Activated CD4-positive, alpha-beta T cell treated with anti-CD3 and anti-CD28 coated beads, Interleukin-2, amount 50 U/mL, for 48 hours (primary cell): ENCODE results near the gene FBP1.
"Not testable (repeated sequence)": the region's sequence is repeated elsewhere in the genome, so short reads cannot be mapped to it uniquely, and the experiment has no call there.

ENCODE experiments used
- DNase-seq, 2 experiments: peaks; one replicate each; pipeline ENCODE4 v3.0.0-alpha.2; 2020

Gene FBP1

DNA sequence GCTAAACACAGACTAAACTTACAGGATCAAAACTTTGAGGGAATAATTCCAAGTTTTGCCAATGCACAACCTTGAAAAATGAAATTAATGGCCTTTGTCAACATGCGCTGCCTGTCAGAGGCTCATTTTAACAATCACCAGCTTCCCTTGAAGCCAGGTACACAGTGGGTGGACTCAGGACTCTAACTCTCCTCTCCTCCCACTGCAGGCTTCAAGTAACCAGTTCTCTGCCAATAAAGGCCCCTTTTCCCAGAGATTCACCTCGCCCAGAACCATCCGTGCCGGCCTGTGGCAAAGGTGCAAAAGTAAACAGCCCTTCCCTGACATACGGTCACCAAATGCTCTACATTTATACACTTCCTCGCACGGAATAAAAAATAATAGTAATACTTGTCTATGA lies 27.2 kb downstream of the FBP1 start:
- DNase-seq = no peak

DNA sequence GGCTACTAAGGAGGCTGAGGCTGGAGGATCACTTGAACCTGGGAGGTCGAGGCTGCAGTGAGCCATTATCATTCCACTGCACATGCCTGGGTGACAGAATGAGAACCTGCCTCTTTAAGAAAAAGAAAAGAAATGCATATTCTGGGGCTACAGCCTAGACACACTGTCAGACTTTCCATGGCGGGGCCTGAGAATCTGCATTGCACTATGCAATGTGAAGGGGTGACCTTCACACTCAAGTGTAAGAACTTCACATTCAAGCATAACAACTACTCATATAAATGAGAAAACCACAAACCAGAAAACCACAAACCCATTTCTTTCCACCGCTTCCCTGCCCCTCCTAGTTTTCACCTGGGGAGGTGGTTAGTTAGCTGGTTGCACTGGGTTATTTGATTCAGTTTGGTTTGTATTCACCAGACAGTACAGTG lies 27.7 kb downstream of the FBP1 start:
- DNase-seq = peak; percentile 68 to 73

DNA sequence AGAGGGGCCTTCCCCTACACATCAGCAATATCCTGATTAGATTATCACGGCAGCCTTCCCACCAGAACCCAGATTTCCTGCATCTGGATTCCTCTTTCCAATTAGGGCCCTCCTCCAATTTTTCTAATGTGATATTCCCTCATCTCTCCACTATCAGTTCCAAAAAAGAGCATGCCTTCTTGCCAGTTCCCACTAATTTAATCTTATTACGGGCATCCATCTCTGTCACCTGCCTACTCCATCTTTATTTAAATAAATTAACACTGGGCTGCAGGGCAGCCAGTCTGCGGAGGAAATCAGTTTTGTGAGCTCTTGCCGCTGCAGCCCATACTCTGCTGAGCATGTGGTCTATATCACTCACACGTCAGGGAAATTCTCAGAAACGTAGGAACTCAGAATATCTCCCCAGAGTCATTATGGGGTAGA lies 29.1 kb downstream of the FBP1 start:
- no peak for DNase-seq

DNA sequence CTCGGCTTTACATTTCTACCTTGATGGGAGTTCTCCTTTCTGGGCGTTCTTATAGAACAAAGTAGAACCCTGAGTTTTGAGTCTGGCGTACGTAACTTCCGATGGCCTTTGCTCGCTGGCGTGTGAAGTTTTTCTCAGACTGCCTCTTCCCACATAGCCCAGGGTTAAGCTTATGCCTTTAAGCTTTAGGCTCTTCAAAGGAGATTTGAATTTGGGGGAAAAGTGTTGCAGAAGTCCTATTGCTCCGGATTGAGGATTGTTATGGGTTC lies 32.0 kb downstream of the FBP1 start:
- no peak for DNase-seq

DNA sequence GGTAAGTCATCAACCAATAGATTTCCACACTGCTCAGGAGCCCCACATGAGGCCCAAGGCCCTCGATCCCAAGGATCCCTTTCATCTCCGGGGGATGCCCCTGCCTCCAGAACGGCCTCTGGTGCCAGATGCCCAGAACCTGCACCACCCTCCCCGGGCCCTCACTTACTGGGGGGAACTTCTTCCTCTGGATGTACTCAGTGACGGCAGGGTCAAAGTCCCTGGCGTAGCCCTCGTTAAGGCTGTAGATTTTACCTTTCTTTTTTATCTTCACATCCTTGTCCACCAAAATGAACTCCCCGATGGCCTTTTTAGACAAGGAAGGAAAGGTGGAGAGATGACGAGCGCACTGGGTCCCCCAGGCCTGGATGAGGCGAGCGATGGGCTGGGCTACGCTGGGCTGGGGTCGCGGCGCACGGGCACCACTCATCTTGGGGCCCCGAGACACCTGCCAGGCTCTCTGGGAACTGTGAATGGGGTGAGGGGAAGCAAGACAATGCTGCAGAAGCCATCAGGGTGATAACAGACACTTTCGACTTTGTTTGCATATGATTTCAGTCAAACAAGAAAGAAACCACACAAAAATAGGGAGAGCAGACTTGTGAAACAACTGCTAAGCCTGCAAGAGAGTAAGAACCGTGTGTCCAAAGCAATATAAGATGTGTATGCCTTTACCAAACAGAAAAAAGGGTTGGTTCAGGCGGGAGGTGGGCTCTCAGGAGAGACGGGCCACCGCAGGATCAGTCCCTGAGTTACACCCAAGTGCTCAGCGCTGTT lies 32.5 kb downstream of the FBP1 start:
- no peak for DNase-seq

GRCh38 chr9:94603259-94604160 lies 35.8 kb downstream of the FBP1 start:
- peak; percentile 83 to 88 for DNase-seq

- no peak for DNase-seq
Measured at GRCh38 chr9:94602666-94603065, 36.7 kb downstream of the FBP1 start.

GRCh38 chr9:94600715-94601114 lies 38.6 kb downstream of the FBP1 start:
- no peak for DNase-seq

DNA sequence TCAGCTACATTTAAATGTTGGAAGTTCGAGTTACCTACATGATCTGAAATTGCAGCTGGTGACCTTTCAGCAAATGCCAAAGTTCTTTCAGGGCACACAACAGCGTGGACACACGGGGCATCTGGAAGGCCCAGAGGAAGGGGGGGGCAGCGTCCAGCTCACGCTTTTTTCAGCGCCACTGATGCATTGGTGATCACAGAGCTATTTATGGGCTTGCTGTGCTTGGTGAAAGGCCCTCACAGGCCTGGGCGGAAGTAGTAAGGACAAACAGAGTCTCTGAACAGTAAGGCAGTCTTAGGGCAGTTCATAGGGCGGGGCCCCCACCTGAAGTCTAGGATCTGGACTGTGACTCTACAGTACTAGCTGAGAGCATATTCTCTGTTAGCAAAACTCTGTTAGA lies 39.1 kb downstream of the FBP1 start:
- no peak for DNase-seq

DNA sequence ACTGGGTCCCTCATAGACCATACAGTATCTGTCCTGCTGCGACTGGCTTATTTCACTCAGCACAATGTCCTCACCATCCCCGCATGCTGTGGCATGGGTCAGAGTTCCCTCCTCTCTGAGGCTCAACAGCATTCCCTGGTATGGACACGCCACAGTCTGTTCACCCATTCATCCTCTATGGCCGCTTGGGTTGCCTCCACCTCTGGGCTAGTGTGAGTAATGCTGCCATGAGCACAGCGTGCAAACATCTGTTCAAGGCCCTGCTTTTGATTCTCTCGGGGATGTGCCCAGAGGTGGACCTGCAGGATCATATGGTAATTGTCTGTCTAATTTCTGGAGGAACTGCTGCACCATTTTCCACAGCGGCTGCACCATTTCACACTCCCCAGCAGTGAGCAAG lies 40.2 kb downstream of the FBP1 start:
- no peak for DNase-seq

- DNase-seq = no peak
Measured at GRCh38 chr9:94593459-94594345, 45.6 kb downstream of the FBP1 start, which contains the start of gene FBP2. Gene FBP2 (minus strand): TSS chr9:94593824. CDS start chr9:94593726, 98 bp downstream.

DNA sequence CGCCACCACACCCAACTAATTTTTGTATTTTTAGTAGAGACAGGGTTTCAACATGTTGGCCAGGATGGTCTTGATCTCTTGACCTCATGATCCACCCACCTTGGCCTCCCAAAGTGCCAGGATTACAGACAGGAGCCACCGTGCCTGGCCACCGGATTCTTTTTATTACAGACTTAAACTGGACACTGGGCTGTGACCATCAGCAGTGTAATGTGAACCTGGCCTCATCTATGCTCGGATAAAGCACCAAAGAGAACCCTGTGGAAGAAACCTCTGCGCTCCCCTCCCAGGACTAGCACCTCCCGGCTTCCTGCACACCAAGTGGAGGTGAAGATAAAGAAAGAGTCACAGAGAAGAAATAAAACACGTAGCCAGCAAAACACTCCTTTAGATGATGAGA lies 46.6 kb downstream of the FBP1 start:
- DNase-seq = not testable (repeated sequence)

DNA sequence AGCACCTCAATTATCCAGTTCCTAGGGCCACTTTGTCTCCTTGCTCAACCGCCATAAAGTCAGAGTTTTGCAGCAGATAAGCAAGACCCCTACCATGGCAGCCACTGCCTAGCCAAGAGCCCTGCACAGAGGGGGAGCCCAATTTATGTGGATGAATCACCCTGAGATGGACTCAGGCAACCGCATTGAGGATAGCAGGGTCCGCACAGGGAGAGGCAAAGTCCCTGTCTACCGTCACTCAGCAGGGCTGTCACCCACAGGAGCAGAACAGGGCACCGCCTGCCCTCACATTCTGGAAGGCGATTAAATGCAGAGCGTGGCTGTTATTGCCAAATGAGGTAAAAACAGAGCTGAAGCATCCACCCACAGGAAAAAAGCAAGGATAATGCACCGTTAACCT lies 47.4 kb downstream of the FBP1 start:
- DNase-seq = no peak

DNA sequence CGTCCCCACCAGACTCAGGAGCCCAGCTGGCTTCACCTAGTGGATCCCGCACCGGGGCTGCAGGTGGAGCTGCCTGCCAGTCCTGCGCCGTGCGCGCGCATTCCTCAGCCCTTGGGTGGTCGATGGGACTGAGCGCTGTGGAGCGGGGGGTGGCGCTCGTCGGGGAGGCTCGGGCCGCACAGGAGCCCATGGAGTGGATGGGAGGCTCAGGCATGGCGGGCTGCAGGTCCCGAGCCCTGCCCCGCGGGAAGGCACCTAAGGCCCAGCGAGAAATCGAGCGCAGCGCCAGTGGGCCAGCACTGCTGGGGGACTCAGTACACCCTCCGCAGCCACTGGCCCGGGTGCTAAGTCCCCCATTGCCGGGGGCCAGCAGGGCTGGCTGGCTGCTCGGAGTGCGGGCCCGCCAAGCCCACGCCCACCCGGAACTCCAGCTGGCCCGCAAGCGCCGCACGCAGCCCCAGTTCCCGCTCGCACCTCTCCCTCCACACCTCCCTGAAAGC lies 48.2 kb downstream of the FBP1 start:
- not testable (repeated sequence) for DNase-seq

GRCh38 chr9:94588681-94589080 lies 50.6 kb downstream of the FBP1 start:
- no peak for DNase-seq

GRCh38 chr9:94586814-94587213 lies 52.5 kb downstream of the FBP1 start:
- DNase-seq = no peak

DNA sequence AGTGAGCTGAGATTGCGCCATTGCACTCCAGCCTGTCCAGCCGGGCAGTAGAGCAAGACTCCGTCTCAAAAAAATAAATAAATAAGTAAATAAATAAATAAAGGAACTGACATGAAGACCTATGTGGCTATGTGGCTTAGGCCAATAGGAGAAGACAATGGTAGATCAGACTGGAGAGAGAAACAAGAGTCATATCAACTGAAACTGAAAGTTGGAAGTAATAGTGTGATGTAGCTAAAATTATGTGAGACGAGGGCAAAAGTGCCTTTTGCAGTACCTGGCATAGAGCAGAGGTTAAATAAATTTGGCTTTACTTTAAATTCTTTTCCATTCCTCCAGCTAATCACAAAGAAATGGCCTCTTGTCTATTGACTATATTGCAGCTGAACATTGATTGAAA lies 53.0 kb downstream of the FBP1 start:
- DNase-seq = no peak

GRCh38 chr9:94584555-94584954 lies 54.8 kb downstream of the FBP1 start:
- no peak for DNase-seq

GRCh38 chr9:94581728-94582127 lies 57.6 kb downstream of the FBP1 start:
- DNase-seq = no peak

- no peak for DNase-seq
Measured at GRCh38 chr9:94577571-94577970, 61.7 kb downstream of the FBP1 start.

- DNase-seq = no peak
Measured at GRCh38 chr9:94577036-94577435, 62.3 kb downstream of the FBP1 start.

DNA sequence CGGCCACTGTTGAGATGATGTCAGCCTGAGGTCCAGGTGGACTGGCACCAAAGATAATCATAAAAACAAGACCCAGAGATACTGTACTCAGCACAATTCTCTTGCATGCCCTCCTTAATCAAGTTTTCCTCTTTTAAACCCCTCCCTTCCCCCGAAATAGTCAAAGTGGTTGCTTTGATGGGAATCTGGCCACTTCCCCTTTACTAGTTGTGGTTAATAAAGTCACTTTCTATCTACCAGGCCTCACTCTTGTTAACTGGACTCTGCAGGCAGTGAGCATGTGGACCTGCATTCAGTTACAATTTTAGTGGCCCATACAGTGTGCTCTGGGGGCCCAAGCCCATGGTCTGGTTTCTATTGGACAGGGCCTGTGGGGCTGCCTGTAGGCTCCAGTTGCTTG lies 63.2 kb downstream of the FBP1 start:
- no peak for DNase-seq
